Small intestine (tissue), 4 donors: ENCODE results near the gene QRICH2. TPM values are rescaled to one million over a fixed set of nuclear protein-coding genes. Genes with fewer than 3 reads are reported as not detected.

ENCODE experiments used
- polyA plus RNA-seq, 4 donors: library from polyadenylated mRNA; stranded (reverse) in 3 of 4; unstranded in 1 of 4; fragments of 200-250 nt in 3 of 4; fragments of 120-200 nt in 1 of 4; gene quantifications; one replicate each; pipeline versions ENCODE4 v1.2.1 to v1.2.3, GENCODE V29; 2013
- donor health status: healthy with polysubstance abuse.
- donor health status: Bipolar disorder and iron deficiency.
- donor health status: healthy.

The QRICH2 gene
- polyA plus RNA-seq, 4 donors = 2.4 to 3.0 (median 2.6) TPM

Other genes with a start within 250 kb of the QRICH2 start
- 10 to 100 TPM; 34.0 to 61.5 (median 39.2) TPM for gene SRP68, start 235.8 kb downstream of the QRICH2 start, polyA plus RNA-seq
- gene GALR2, start 233.5 kb downstream of the QRICH2 start, polyA plus RNA-seq = under 1 TPM in 2 of 4 donors, not detected in 2; 0.25 to 0.54 TPM
- 10 to 100 TPM in 1 of 4 donors, 1 to 10 TPM in 2, under 1 TPM in 1; 0.87 to 21.6 (median 2.0) TPM for gene ZACN, start 229.1 kb downstream of the QRICH2 start, polyA plus RNA-seq
- gene EXOC7, start 204.5 kb downstream of the QRICH2 start, polyA plus RNA-seq = 10 to 100 TPM; 47.3 to 88.0 (median 49.7) TPM
- gene FOXJ1, start 167.0 kb downstream of the QRICH2 start, polyA plus RNA-seq = under 1 TPM in 3 of 4 donors, not detected in 1; 0.22 to 0.84 (median 0.63) TPM
- gene RNF157, start 67.8 kb downstream of the QRICH2 start, polyA plus RNA-seq = 10 to 100 TPM; 13.9 to 30.6 (median 21.6) TPM
- 100 to 1,000 TPM in 2 of 4 donors, 10 to 100 TPM in 2; 53.1 to 118 (median 84.0) TPM for gene UBALD2, start 42.9 kb downstream of the QRICH2 start, polyA plus RNA-seq
- gene PRPSAP1, start 45.6 kb upstream of the QRICH2 start, polyA plus RNA-seq = 10 to 100 TPM; 32.2 to 46.7 (median 33.7) TPM
- 10 to 100 TPM in 3 of 4 donors, 1 to 10 TPM in 1; 1.0 to 12.7 (median 11.1) TPM for gene SPHK1, start 76.3 kb upstream of the QRICH2 start, polyA plus RNA-seq
- 10 to 100 TPM in 2 of 4 donors, 1 to 10 TPM in 2; 5.7 to 19.7 (median 9.6) TPM for gene UBE2O, start 144.9 kb upstream of the QRICH2 start, polyA plus RNA-seq
- gene AANAT, start 159.3 kb upstream of the QRICH2 start, polyA plus RNA-seq = under 1 TPM in 1 of 4 donors, not detected in 3; 0.18 TPM
- 10 to 100 TPM in 2 of 4 donors, 1 to 10 TPM in 2; 2.0 to 43.2 (median 10.9) TPM for gene RHBDF2, start 193.1 kb upstream of the QRICH2 start, polyA plus RNA-seq
- 10 to 100 TPM in 3 of 4 donors, 1 to 10 TPM in 1; 1.1 to 35.4 (median 12.0) TPM for gene CYGB, start 229.4 kb upstream of the QRICH2 start, polyA plus RNA-seq
- gene PRCD, start 231.8 kb upstream of the QRICH2 start, polyA plus RNA-seq = 1 to 10 TPM in 3 of 4 donors, not detected in 1; 1.6 to 3.4 (median 2.2) TPM